ENCODE data around the gene EIF5A.

The EIF5A gene

DNA sequence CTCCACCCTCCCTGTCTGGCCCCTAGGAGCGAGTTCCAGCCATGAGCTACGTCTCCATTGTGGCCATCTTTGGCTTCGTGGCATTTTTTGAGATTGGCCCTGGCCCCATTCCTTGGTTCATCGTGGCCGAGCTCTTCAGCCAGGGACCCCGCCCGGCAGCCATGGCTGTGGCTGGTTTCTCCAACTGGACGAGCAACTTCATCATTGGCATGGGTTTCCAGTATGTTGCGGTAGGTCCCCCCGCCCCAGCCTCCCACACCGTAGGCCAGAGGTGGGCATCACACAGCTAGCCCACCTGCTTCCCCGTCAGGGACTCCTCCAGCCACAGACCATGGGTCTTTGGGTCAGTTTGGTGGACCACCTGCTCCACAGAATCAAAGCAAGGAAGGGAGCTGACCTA lies 21.7 kb upstream of the EIF5A start:
- no peak for DNase-seq

DNA sequence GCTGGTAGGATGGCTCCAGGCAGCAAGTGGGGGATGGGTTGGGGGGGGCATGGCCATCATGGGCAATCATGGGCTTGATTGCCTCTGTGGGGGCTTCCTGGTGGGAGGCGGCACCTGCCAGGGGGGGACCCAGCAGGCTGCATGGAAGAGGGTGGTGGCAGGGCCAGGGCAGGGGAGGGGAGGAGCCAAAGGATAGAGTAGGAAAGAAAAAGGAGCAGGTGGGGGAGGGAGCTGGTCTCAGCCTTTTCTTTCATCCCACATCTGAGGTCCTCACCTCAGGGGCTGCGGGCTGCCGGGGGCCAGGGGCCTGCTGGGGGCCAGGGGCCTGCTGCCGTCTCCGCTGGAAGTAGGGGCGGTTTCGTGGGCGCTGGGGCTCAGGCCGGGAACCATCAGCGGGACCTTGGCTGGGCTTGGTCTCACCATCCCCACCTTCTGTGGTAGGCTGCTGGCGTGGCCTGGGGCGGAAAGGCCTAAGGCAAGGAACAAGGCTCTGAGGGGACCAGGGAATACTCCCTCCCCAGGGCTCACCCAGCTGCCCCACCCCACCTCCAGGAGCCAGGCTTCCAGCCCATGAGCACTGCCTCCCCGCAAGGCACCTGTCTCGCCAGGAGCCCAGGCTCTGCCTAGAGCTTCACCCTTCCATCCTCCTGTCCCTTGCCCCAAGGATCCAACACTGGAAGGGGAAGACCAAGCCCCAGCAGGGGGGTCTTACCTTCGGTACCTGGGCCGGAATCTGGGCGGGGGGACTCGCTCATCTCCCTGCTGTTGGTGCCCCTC lies 18.0 kb upstream of the EIF5A start:
- DNase-seq, result no peak

DNA sequence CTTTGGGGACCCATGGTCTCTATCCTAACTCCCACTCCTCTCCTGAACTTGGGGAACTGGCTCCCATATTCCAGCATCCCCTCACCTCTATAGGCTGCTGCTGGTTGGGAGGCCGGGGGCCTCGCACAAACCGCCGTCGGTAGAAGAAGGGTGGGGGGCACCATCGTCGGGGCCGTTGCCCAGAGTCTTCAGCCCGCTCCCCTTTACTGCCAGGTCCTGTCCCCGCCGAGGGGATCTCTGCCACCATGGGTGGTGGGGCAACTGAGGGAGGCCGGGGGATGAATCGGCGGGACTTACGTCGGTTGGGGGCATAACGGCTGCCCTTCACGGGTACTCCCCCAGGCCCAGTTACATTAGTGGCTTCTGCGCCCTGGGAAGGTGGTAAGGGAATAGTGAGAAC lies 17.3 kb upstream of the EIF5A start:
- DNase-seq, result no peak

- DNase-seq, result no peak
Measured at GRCh38 chr17:7290685-7291084, 16.7 kb upstream of the EIF5A start.

DNA sequence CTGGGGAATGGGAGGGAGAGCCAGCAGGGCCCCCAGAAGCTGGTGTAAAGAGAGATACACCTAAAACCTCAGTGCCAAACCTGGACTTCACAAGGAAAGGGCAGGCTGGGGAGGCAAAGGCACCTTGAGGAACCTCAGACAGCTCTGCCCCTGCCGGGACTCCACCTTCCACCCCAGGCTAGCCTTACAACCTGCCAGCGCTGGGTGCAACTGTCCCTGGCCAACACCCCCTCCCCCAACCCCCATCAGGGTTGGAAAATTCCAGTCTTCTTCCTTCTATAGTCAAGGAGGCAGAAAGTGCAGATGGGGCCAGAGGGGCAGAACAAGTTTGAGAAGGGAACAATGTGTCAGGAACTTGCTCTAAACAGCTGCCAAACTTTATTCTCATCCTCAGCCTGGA lies 15.2 kb upstream of the EIF5A start:
- no peak for DNase-seq

DNA sequence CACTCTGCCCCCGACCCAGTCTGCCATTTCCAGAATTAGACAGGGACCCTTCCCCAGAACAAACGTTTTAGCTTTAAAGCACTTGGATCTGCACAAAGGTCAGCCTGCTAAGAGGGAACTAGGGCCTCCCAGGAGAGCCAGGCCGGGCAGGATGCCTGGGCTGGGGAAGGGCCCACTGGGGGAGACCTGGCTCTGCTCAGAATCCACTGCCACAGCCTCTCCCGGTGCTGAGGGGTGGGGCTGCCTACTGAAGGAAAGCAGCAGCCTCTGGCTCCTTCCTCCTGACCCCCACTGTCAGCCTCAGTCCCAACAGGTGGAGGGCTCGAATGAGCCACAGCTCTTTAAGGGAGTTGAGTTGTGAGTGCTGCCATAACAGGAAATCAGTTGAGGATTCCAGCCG lies 14.7 kb upstream of the EIF5A start:
- no peak for DNase-seq

- no peak for DNase-seq
Measured at GRCh38 chr17:7293159-7293558, 14.3 kb upstream of the EIF5A start.

DNA sequence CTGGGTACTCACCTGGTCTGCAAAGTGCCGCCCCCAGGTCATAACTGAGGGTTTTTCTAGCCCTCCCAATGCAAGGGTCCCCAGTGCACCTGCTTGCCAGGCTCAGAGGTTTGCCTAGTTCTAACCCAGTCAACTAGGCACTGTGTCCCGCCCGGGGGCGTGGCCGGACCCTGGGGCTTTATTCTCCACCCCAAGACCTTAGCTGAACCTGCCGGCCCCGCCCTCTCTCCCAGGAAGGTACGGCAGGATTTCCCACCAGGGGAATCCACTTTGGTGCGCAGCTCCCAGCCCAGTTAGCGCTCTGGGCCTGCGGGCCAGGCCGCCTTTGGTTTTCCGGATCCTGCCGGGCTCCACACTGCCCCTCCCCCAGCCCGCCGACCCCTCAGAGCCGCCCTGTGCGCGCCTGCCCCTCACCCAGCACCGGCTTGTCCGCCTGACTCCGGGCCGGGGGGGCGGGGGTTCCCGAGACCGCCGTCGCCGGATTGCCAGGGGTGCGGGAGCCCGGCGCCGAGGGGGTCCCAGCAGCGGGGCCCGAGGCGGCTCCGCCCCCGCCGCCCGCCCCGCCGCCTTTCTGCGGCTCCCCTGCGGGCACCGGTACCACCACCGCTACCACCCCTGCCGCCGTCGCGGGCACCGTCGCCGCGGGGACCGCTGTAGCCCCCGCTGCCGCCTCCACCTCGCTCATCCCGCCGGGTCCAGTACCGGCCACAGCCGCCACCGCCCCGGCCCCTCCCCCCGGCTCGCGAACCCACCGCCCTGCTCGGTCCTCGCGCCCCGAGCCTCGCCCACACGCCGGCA lies 13.4 kb upstream of the EIF5A start:
- no peak for DNase-seq

GRCh38 chr17:7294614-7295153 lies 12.7 kb upstream of the EIF5A start, which contains the start of gene YBX2:
YBX2 (minus strand) TSS chr17:7294639; CDS start chr17:7294500, 139 bp downstream.
- DNase-seq, result peak; percentile 56

- DNase-seq, result no peak
Measured at GRCh38 chr17:7295230-7296180, 11.9 kb upstream of the EIF5A start.

- peak; percentile 69 for DNase-seq
Measured at GRCh38 chr17:7296189-7296861, 11.1 kb upstream of the EIF5A start.

DNA sequence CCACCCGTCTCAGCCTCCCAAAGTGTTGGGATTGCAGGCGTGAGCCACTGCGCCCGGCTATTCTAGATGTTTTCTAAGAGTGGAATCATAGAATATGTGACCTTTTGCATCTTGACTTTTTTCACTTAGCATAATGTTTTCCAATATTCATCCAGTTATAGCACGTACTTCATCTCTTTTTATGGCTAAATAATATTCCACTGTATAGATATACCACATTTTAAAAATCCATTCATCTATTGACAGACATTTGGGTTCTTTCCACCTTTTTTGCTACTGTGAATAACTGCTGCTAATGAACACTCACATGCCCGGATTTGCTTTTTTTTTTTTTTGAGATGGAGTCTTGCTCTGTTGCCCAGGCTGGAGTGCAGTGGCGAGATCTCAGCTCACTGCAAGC lies 3.2 kb upstream of the EIF5A start:
- no peak for DNase-seq

- peak; percentile 60 for DNase-seq
Measured at GRCh38 chr17:7307686-7308624, 527 bp downstream of the EIF5A start.

- peak; percentile 46 for DNase-seq
Measured at GRCh38 chr17:7308625-7309433, 1.4 kb downstream of the EIF5A start.

DNA sequence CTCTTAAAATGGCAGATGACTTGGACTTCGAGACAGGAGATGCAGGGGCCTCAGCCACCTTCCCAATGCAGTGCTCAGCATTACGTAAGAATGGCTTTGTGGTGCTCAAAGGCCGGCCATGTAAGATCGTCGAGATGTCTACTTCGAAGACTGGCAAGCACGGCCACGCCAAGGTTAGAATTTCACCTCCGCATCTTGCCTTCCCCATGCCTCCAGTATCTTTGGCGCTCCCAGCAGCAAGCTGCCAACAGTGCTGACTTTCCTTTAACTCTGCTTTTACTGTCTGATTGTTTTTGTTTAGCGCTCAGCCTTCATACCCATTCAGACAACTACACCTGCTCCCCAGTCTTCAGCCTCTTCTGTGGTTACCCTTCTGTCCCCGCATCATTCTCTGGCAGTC lies 2.2 kb downstream of the EIF5A start:
- no peak for DNase-seq

DNA sequence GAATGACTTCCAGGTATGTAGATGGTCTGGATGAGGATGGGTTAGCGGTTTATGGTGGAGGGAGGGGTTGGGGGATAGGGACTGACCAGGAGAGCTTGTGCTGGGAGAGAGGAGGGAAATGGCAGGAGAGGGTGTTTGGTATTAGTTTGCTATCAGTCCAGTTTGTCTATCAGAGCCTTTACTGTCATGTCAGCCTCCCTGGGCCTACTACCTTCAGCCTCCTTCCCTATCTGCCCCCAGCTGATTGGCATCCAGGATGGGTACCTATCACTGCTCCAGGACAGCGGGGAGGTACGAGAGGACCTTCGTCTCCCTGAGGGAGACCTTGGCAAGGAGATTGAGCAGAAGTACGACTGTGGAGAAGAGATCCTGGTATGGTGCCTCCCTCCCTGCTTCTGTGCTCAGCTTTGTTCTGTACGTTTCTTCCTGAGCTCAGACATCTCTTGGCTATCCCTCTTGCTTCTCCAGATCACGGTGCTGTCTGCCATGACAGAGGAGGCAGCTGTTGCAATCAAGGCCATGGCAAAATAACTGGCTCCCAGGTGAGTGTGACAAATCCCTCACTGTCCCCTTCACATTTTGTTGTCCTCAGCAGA lies 3.8 kb downstream of the EIF5A start:
- DNase-seq, result no peak

DNA sequence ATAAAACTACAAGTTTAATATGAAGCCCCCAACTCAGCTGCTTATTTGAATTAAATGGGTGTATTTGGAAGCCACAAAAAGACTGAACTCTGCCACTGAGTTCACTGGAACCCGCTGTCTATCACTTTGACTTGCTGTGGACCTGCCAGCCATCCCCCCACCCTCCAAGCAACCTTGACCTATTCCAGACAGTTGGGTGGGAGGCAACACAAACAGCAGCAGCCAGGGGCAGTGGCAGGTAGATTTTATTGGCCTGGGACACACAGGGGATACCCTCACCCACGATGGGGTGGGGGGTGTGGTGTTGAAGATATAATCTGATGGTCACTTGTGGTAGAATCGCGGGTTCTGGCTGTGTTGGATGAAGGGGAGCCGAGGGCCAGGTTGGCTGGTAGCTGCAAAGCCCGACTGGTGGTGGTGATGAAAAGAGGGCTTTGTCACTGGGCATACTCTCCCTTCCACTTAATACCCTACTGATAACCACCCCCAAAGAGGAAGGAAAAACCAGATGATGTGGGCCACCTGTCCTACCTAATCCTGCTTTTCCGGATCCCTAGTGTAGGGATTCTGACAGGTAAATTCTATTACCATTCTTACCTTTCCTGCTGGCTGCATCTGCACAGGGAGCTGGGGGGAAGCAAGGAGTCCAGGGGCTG lies 5.1 kb downstream of the EIF5A start:
- DNase-seq, result no peak

- DNase-seq, result no peak
Measured at GRCh38 chr17:7313088-7313889, 5.9 kb downstream of the EIF5A start.

Measured in NCI-H2171 treated with DMSO at 0.1 percent for 48 hours (cell line).